PFSK-1 (cell line): ENCODE data around the gene AGER.

ENCODE experiments used
- FOXP2 ChIP-seq: optimal IDR thresholded peaks from 2 replicates; pipeline ENCODE3; 2011; ENCODE audit warnings: borderline replicate concordance, control low read depth, inconsistent platforms; ENCODE audit not compliant: insufficient read depth; ENCODE audit errors: extremely low read length, extremely low read depth
- POLR2AphosphoS5 ChIP-seq: IDR thresholded peaks from 2 replicates; pipeline ENCODE4 v1.6.1; 2012; ENCODE audit warnings: low read depth, mild to moderate bottlenecking, control low read depth, low read length, moderate library complexity
- REST ChIP-seq, 2 experiments: IDR thresholded peaks; 2 replicates each; pipeline versions ENCODE4 v1.6.1 to v1.8.0; 2011 to 2012; ENCODE audit warnings: low read depth in 2 of 2, low read length in 2 of 2, control low read depth in 1 of 2, inconsistent platforms in 1 of 2, mild to moderate bottlenecking in 1 of 2, moderate library complexity in 1 of 2; ENCODE audit not compliant: insufficient read depth in 1 of 2
- SIN3A ChIP-seq: IDR thresholded peaks from 2 replicates; pipeline ENCODE4 v1.6.1; 2012; ENCODE audit warnings: mild to moderate bottlenecking, low read length, moderate library complexity, borderline replicate concordance; ENCODE audit not compliant: insufficient read depth
- TAF1 ChIP-seq: IDR thresholded peaks from 2 replicates; pipeline ENCODE4 v1.6.1; 2012; ENCODE audit warnings: low read length, control low read depth, borderline replicate concordance; ENCODE audit not compliant: insufficient read depth

AGER gene

GRCh38 chr6:32213649-32214048 lies 29.6 kb upstream of the AGER start:
- no peak for TF ChIP-seq SIN3A
- no peak for TF ChIP-seq TAF1
- TF ChIP-seq FOXP2: no peak
- no peak for TF ChIP-seq POLR2AphosphoS5
- no peak for TF ChIP-seq REST (IDR thresholded peaks at IDR 0.05; ENCODE audit: insufficient read depth in 1 of 2, low read depth in 2 of 2, low read length in 2 of 2)

- TF ChIP-seq TAF1 (no peak), FOXP2 (no peak), SIN3A (no peak), REST (IDR thresholded peaks at IDR 0.05; ENCODE audit: insufficient read depth in 1 of 2, low read depth in 2 of 2, low read length in 2 of 2) (no peak), POLR2AphosphoS5 (no peak)
These were observed 28.2 kb upstream of the AGER start for GRCh38 chr6:32212076-32212760.

GRCh38 chr6:32210191-32210601 lies 26.1 kb upstream of the AGER start:
- TF ChIP-seq SIN3A: no peak
- no peak for TF ChIP-seq FOXP2
- no peak for TF ChIP-seq POLR2AphosphoS5
- TF ChIP-seq TAF1: no peak
- no peak for TF ChIP-seq REST (IDR thresholded peaks at IDR 0.05; ENCODE audit: insufficient read depth in 1 of 2, low read depth in 2 of 2, low read length in 2 of 2)

- no peak for TF ChIP-seq SIN3A
- TF ChIP-seq REST (IDR thresholded peaks at IDR 0.05; ENCODE audit: insufficient read depth in 1 of 2, low read depth in 2 of 2, low read length in 2 of 2): no peak
- no peak for TF ChIP-seq FOXP2
- no peak for TF ChIP-seq TAF1
- no peak for TF ChIP-seq POLR2AphosphoS5
These were observed 24.9 kb upstream of the AGER start for GRCh38 chr6:32208996-32209395.

- TF ChIP-seq TAF1 (no peak), FOXP2 (no peak), POLR2AphosphoS5 (no peak), REST (IDR thresholded peaks at IDR 0.05; ENCODE audit: insufficient read depth in 1 of 2, low read depth in 2 of 2, low read length in 2 of 2) (no peak), SIN3A (no peak)
These were observed 20.2 kb upstream of the AGER start for GRCh38 chr6:32204268-32204715.
